Measurements from ENCODE around the gene REEP6. TPM values are rescaled to one million over a fixed set of nuclear protein-coding genes. Genes with fewer than 3 reads are reported as not detected.

The REEP6 gene
- total RNA-seq, result 1.5 and 1.8 TPM in 2 replicates
- polyA plus RNA-seq, result 1.3 and 1.5 TPM in 2 replicates
- polyA plus RNA-seq (2011; cell fraction: cytosol; rRNA removed), result 0.56 TPM in 2 replicates
- 0.21 and 0.56 TPM in 2 replicates for polyA plus RNA-seq (2011; cell fraction: nucleus; rRNA removed)
- 2.0 and 3.6 TPM in 2 replicates for polyA plus RNA-seq (2012)
- polyA minus RNA-seq, result 0.49 and 1.5 TPM in 2 replicates
- polyA minus RNA-seq (2011; cell fraction: cytosol; rRNA and poly(A)+ RNA removed), result 5.2 TPM
- polyA minus RNA-seq (2011; cell fraction: nucleus; rRNA and poly(A)+ RNA removed), result not detected in 2 replicates
- percentile 10 among the genes with signal in this experiment for Bru-seq, nascent RNA
- percentile 21 among the genes with signal in this experiment for BruChase-seq, experiment 1, labeled RNA remaining after a 6-hour chase
- not detected for BruChase-seq, experiment 2, labeled RNA remaining after a 2-hour chase
- long read RNA-seq, transcript REEP6-201 (5 exons, 1,794 nt), result major isoform, 10 of 10 reads
- long read RNA-seq, partial matches to known transcripts, result 0 of 10 reads
- long read RNA-seq, other reads (novel, unspliced or antisense), result 0 of 10 reads

GRCh38 chr19:1491114-1491848, at the start of gene REEP6:
TSS of gene REEP6 (plus strand) at chr19:1491181. CDS start at chr19:1491270, 89 bp downstream.
- dilution Hi-C loops (cut with MboI; ENCODE audit: extremely low pct_ligation_motif_present, low sequenced_read_pairs) (no loop called here), intact Hi-C loops (cut with micrococcal nuclease) (loop anchor here (2.0 kb wide), 1 partner anchor 20 kb away; no protein-coding TSS in a partner anchor)
- H3K79me2 ChIP-seq (ENCODE audit: control insufficient read depth, insufficient read depth, low read length), result no peaks in the 10 kb centered on the region
- no peak within 1 kb of the TSS for H3K9ac ChIP-seq (replicated peaks; ENCODE audit: extremely low read depth, insufficient read depth, low read length)
- H2AFZ ChIP-seq (ENCODE audit: low read depth, low read length), result peak within 1 kb of the TSS; percentile 79
- POLR2A ChIA-PET, result interaction anchor here (0.6 to 1.5 kb wide), 3 partner anchors 23 to 222 kb away, joined by 3 to 9 read pairs (median 6); partner anchors contain the start of gene CIRBP
- H3K27me3 ChIP-seq (ENCODE audit: control insufficient read depth in 2 of 2, insufficient read depth in 2 of 2, low read length in 2 of 2), result peaks cover 0 to 6% of the 10 kb centered on the region in 2 experiments
- TF ChIP-seq MYC (IDR thresholded peaks at IDR 0.05; ENCODE audit: low read depth, low read length) (no peak), POLR2A (IDR thresholded peaks at IDR 0.05; ENCODE audit: low read depth, low read length) (no peak), JUN (IDR thresholded peaks at IDR 0.05; ENCODE audit: borderline replicate concordance, insufficient read depth, insufficient read length, low read depth) (no peak), POLR2AphosphoS5 (IDR thresholded peaks at IDR 0.05; ENCODE audit: insufficient read depth, low read depth, low read length) (no peak), FOS (IDR thresholded peaks at IDR 0.05; ENCODE audit: borderline replicate concordance, insufficient read depth, low read length) (no peak), EZH2 (IDR thresholded peaks at IDR 0.05; ENCODE audit: borderline replicate concordance, low read depth, low read length, severe bottlenecking) (no peak), GATA2 (IDR thresholded peaks at IDR 0.05; ENCODE audit: insufficient read depth, insufficient read length, low read depth, low read length) (no peak)
- TF ChIP-seq, protein P1, sequence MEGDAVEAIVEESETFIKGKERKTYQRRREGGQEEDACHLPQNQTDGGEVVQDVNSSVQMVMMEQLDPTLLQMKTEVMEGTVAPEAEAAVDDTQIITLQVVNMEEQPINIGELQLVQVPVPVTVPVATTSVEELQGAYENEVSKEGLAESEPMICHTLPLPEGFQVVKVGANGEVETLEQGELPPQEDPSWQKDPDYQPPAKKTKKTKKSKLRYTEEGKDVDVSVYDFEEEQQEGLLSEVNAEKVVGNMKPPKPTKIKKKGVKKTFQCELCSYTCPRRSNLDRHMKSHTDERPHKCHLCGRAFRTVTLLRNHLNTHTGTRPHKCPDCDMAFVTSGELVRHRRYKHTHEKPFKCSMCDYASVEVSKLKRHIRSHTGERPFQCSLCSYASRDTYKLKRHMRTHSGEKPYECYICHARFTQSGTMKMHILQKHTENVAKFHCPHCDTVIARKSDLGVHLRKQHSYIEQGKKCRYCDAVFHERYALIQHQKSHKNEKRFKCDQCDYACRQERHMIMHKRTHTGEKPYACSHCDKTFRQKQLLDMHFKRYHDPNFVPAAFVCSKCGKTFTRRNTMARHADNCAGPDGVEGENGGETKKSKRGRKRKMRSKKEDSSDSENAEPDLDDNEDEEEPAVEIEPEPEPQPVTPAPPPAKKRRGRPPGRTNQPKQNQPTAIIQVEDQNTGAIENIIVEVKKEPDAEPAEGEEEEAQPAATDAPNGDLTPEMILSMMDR (IDR thresholded peaks at IDR 0.05; ENCODE audit: extremely low read depth in 1 of 2, insufficient read depth in 1 of 2, low read depth in 1 of 2, low read length in 2 of 2), result no peak
- TF ChIP-seq, protein P2, sequence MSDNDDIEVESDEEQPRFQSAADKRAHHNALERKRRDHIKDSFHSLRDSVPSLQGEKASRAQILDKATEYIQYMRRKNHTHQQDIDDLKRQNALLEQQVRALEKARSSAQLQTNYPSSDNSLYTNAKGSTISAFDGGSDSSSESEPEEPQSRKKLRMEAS (IDR thresholded peaks at IDR 0.05; ENCODE audit: insufficient read depth, insufficient read length), result no peak
- DNase-seq (ENCODE audit: low read depth, low spot score), result no peak
- CTCF ChIA-PET, result interaction anchor here (1.3 to 2.0 kb wide), 4 partner anchors 11 to 55 kb away, joined by 3 to 8 read pairs (median 8); no protein-coding TSS in a partner anchor
- peak within 1 kb of the TSS; percentile 11 to 51 (median 35) for H3K4me3 ChIP-seq (replicated peaks in 1 of 3; ENCODE audit: insufficient read depth in 1 of 3, low read depth in 1 of 3, low read length in 3 of 3)
- no peaks in the 10 kb centered on the region for H3K36me3 ChIP-seq (ENCODE audit: control insufficient read depth in 2 of 2, extremely low read depth in 1 of 2, insufficient read depth in 2 of 2, low read length in 2 of 2)
- BruUV-seq (replicated peaks), result no TSS peak
- H3K4me2 ChIP-seq (ENCODE audit: insufficient read depth, low read length), result peak within 1 kb of the TSS; percentile 46
- H4K20me1 ChIP-seq (replicated peaks; ENCODE audit: control insufficient read depth, extremely low read depth, insufficient read depth, low read length), result no peaks in the 10 kb centered on the region
- no peaks in the 10 kb centered on the region for H3K9me3 ChIP-seq (replicated peaks; ENCODE audit: control insufficient read depth, insufficient read depth, low read length)
- H3K9me1 ChIP-seq (replicated peaks; ENCODE audit: control insufficient read depth, extremely low read depth, insufficient read depth, low read length), result no peaks in the 10 kb centered on the region
- no peak for FAIRE-seq
- H3K27ac ChIP-seq (ENCODE audit: insufficient read depth, low read depth, low read length), result no peak within 1 kb of the TSS
- H3K4me1 ChIP-seq (ENCODE audit: control insufficient read depth, extremely low read depth, insufficient read depth, low read length), result peaks cover 10% of the 10 kb centered on the region
